KBM-7 (cell line): Measurements from ENCODE around the gene JUNB.

Experiments
- DNase-seq: peaks from one replicate; pipeline ENCODE4 v3.0.0-alpha.2; 2015
- in situ Hi-C: fragments of 300-500 bp; cut with MboI; formaldehyde crosslinking; loops from 2 replicates; pipeline ENCODE4 v1.14.3; 2020; ENCODE audit warnings: low sequenced_read_pairs, low pct_unique_long_range_greater_than_20kb, mixed read lengths

Gene JUNB

GRCh38 chr19:12838182-12838885 lies 47.0 kb downstream of the JUNB start, which contains the start of gene MAST1:
MAST1 (plus strand) TSS chr19:12838515; CDS start chr19:12838573, 58 bp downstream.
- DNase-seq = peak; percentile 55
- in situ Hi-C loops = no loop called here

GRCh38 chr19:12838886-12839756 lies 47.8 kb downstream of the JUNB start:
- in situ Hi-C loops = no loop called here

GRCh38 chr19:12840091-12841079 lies 49.1 kb downstream of the JUNB start:
- in situ Hi-C loops = no loop called here

More at GRCh38 chr19:12838886-12839756, 47.8 kb downstream of the JUNB start:
- peak; percentile 39 for DNase-seq

DNA sequence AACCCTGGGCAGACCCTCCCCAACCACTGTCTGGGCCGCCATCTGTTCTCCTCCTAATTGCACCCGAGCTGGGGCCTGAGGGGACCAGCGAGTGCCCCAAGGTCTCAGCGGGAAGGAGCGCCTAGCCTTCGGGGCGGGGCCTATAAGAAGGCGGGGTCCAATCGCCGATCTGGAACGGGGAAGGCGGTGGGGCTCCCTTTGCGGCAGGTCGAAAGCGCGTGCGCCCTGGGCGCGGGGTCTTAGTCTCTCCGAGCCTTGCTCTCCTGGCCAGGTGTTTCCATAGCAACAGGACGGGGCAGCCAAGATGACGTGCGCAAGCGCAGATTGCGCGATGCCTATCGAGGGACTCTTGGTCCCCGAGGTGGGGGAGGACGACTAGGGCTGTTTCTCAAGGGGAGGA lies 49.8 kb downstream of the JUNB start:
- DNase-seq = no peak
- in situ Hi-C loops = no loop called here

More at GRCh38 chr19:12840091-12841079, 49.1 kb downstream of the JUNB start:
- DNase-seq = peak; percentile 69

DNA sequence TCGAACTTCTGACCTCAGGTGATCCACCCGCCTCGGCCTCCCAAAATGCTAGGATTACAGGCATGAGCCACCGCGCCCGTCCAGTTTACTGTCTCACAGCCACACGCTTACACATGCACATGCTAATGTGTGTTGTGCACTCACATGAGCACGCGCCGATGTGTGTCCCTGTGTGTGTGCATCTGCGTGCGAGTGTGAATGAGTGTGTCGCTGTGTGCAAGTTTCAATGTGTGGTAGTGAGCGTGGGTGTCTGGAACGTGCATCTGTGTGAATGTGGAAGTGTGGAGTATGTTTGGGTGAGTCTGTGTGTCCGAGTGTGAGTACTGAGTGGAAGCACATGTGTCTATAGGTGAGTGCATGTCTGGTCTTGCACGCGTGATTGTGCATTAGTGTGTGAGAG lies 51.2 kb downstream of the JUNB start:
- no peak for DNase-seq
- in situ Hi-C loops = no loop called here
